ENCODE results near the gene SKAP1. TPM values are rescaled to one million over a fixed set of nuclear protein-coding genes. Genes with fewer than 3 reads are reported as not detected.
A peak's percentile ranks its signal among the peaks of the same experiment; 100 is the strongest.

SKAP1 gene
- total and polyA plus RNA-seq, 2 of the 13 experiments (the other 11 are each of a cell fraction or from before 2014, with no cell fraction given), result 0.21 TPM; not detected in 1

- TF ChIP-seq ZSCAN21 (CRISPR knock-in tag; IDR thresholded peaks at IDR 0.05; ENCODE audit: borderline replicate concordance) (peak; percentile 74; the same call in 1 of the 2 replicates), ZNF777 (CRISPR knock-in tag; IDR thresholded peaks at IDR 0.05) (peak; percentile 90), ZNF724P (CRISPR knock-in tag; IDR thresholded peaks at IDR 0.05; ENCODE audit: borderline replicate concordance) (peak; percentile 96; the same call in 1 of the 2 replicates), SRSF4 (IDR thresholded peaks at IDR 0.05; ENCODE audit: low read depth, low read length, poor library complexity, severe bottlenecking) (no peak), ISL2 (CRISPR knock-in tag; IDR thresholded peaks at IDR 0.05) (peak; percentile 24; the same call in 1 of the 2 replicates), U2AF1 (optimal IDR thresholded peaks at IDR 0.05; ENCODE audit: low read depth, low read length) (no peak), HNRNPLL (IDR thresholded peaks at IDR 0.05; ENCODE audit: low read depth, low read length, poor library complexity, severe bottlenecking) (peak; percentile 99), ATAD3A (CRISPR knock-in tag; IDR thresholded peaks at IDR 0.05) (no peak), ZNF891 (CRISPR knock-in tag; IDR thresholded peaks at IDR 0.05) (peak; percentile 71; the same call in 1 of the 2 replicates), TFAP4 (IDR thresholded peaks at IDR 0.05; ENCODE audit: borderline replicate concordance, low read depth) (no peak; the same call in 1 of the 2 replicates), THAP11 (CRISPR knock-in tag; IDR thresholded peaks at IDR 0.05) (peak; percentile 99), ZNF33A (CRISPR knock-in tag; IDR thresholded peaks at IDR 0.05; ENCODE audit: borderline replicate concordance) (0 out of 2 replicates have a peak, but pooled peaks have one; percentile 73), TAF15 (IDR thresholded peaks at IDR 0.05; ENCODE audit: low read depth, low read length, poor library complexity, severe bottlenecking) (peak; percentile 42), IRF2 (CRISPR knock-in tag; IDR thresholded peaks at IDR 0.05) (peak; percentile 87; the same call in 1 of the 2 replicates), MBNL3 (CRISPR knock-in tag; conservative IDR thresholded peaks at IDR 0.05) (0 out of 2 replicates have a peak, but pooled peaks have one; percentile 74), ZNF800 (CRISPR knock-in tag; IDR thresholded peaks at IDR 0.05) (peak; percentile 92), ATF2 (CRISPR knock-in tag; IDR thresholded peaks at IDR 0.05) (peak; percentile 74; the same call in 1 of the 2 replicates)
- TF ChIP-seq, protein P1, sequence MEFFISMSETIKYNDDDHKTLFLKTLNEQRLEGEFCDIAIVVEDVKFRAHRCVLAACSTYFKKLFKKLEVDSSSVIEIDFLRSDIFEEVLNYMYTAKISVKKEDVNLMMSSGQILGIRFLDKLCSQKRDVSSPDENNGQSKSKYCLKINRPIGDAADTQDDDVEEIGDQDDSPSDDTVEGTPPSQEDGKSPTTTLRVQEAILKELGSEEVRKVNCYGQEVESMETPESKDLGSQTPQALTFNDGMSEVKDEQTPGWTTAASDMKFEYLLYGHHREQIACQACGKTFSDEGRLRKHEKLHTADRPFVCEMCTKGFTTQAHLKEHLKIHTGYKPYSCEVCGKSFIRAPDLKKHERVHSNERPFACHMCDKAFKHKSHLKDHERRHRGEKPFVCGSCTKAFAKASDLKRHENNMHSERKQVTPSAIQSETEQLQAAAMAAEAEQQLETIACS (CRISPR knock-in tag; IDR thresholded peaks at IDR 0.05), result peak; percentile 92
- TF ChIP-seq, protein P2, sequence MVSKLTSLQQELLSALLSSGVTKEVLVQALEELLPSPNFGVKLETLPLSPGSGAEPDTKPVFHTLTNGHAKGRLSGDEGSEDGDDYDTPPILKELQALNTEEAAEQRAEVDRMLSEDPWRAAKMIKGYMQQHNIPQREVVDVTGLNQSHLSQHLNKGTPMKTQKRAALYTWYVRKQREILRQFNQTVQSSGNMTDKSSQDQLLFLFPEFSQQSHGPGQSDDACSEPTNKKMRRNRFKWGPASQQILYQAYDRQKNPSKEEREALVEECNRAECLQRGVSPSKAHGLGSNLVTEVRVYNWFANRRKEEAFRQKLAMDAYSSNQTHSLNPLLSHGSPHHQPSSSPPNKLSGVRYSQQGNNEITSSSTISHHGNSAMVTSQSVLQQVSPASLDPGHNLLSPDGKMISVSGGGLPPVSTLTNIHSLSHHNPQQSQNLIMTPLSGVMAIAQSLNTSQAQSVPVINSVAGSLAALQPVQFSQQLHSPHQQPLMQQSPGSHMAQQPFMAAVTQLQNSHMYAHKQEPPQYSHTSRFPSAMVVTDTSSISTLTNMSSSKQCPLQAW (CRISPR knock-in tag; IDR thresholded peaks at IDR 0.05), result peak; percentile 97
- TF ChIP-seq, protein P3, sequence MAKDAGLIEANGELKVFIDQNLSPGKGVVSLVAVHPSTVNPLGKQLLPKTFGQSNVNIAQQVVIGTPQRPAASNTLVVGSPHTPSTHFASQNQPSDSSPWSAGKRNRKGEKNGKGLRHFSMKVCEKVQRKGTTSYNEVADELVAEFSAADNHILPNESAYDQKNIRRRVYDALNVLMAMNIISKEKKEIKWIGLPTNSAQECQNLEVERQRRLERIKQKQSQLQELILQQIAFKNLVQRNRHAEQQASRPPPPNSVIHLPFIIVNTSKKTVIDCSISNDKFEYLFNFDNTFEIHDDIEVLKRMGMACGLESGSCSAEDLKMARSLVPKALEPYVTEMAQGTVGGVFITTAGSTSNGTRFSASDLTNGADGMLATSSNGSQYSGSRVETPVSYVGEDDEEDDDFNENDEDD (CRISPR knock-in tag; IDR thresholded peaks at IDR 0.05; ENCODE audit: borderline replicate concordance), result peak; percentile 82; the same call in 1 of the 2 replicates
Observed at GRCh38 chr17:48101012-48101720, 328.8 kb downstream of the SKAP1 start, which contains the start of gene CBX1 (continued).

Measured in HepG2 (cell line).